ENCODE measurements around the gene ZNF202.

GRCh38 chr11:123754101-123754568 lies 12.7 kb upstream of the ZNF202 start, which contains the start of gene OR6X1:
- TF ChIP-seq LRRFIP1 (CRISPR knock-in tag; conservative IDR thresholded peaks at IDR 0.05): no peak
- TF ChIP-seq RARA (CRISPR knock-in tag; IDR thresholded peaks at IDR 0.05): no peak
- TF ChIP-seq ZNF292 (CRISPR knock-in tag; IDR thresholded peaks at IDR 0.05; ENCODE audit: borderline replicate concordance, low read depth): no peak
- TF ChIP-seq ZC3H4 (CRISPR knock-in tag; IDR thresholded peaks at IDR 0.05; ENCODE audit: borderline replicate concordance): no peak
- no peak for TF ChIP-seq ZNF570 (CRISPR knock-in tag; IDR thresholded peaks at IDR 0.05; ENCODE audit: borderline replicate concordance)
- no peak for TF ChIP-seq RAD21 (CRISPR knock-in tag; IDR thresholded peaks at IDR 0.05)
- TF ChIP-seq POLR2A (IDR thresholded peaks at IDR 0.05; ENCODE audit: insufficient read depth in 1 of 2, low read depth in 2 of 2, low read length in 2 of 2): no peak
- no peak for TF ChIP-seq SKIL (CRISPR knock-in tag; IDR thresholded peaks at IDR 0.05; ENCODE audit: borderline replicate concordance)
